HepG2 (cell line): Measurements from ENCODE around the gene CDC42EP5. TPM values are rescaled to one million over a fixed set of nuclear protein-coding genes. Genes with fewer than 3 reads are reported as not detected.

ENCODE experiments used
- ASH2L ChIP-seq: fragments of 300-600, 200-600 bp; sonication (generic); IDR thresholded peaks from 2 replicates; pipeline ENCODE4 v1.7.0; 2017; ENCODE audit warnings: low read depth, mild to moderate bottlenecking, moderate library complexity, mixed read lengths, low read length; ENCODE audit not compliant: insufficient read length
- ELF3 ChIP-seq: IDR thresholded peaks from 2 replicates; pipeline ENCODE4 v1.6.1; 2016; ENCODE audit warnings: missing genetic modification reagents, missing compliant biosample characterization
- FLYWCH1 ChIP-seq: sonication (generic); formaldehyde crosslinking; IDR thresholded peaks from 2 replicates; pipeline ENCODE4 v1.8.1; 2023; ENCODE audit warnings: mild to moderate bottlenecking, missing genetic modification reagents
- FOXA1 ChIP-seq, 2 experiments: fragments of 450-650 bp in 1 of 2; sonication (generic) in 1 of 2; formaldehyde crosslinking in 1 of 2; IDR thresholded peaks; 2 replicates each; pipeline versions ENCODE4 v1.4.0 to v1.6.1; 2016 to 2020; ENCODE audit warnings: missing genetic modification reagents in 1 of 2
- HMGA1 ChIP-seq: sonication (generic); formaldehyde crosslinking; conservative IDR thresholded peaks from 2 replicates; pipeline ENCODE4 v1.4.0; 2020; ENCODE audit warnings: missing genetic modification reagents
- HOXA3 ChIP-seq: sonication (generic); formaldehyde crosslinking; IDR thresholded peaks from 2 replicates; pipeline ENCODE4 v1.5.0; 2020; ENCODE audit warnings: missing genetic modification reagents
- JDP2 ChIP-seq: sonication (generic); formaldehyde crosslinking; IDR thresholded peaks from 2 replicates; pipeline ENCODE4 v1.8.1; 2022; ENCODE audit warnings: missing genetic modification reagents, borderline replicate concordance
- KDM5B ChIP-seq: sonication (generic); formaldehyde crosslinking; IDR thresholded peaks from 2 replicates; pipeline ENCODE4 v1.4.0; 2020; ENCODE audit warnings: missing genetic modification reagents, mild to moderate bottlenecking, borderline replicate concordance
- MAFG ChIP-seq: sonication (generic); formaldehyde crosslinking; IDR thresholded peaks from 2 replicates; pipeline ENCODE4 v1.5.1; 2020; ENCODE audit warnings: mild to moderate bottlenecking, missing genetic modification reagents
- PAX8 ChIP-seq: sonication (generic); formaldehyde crosslinking; IDR thresholded peaks from 2 replicates; pipeline ENCODE4 v1.8.0; 2022; ENCODE audit warnings: mild to moderate bottlenecking, missing genetic modification reagents, borderline replicate concordance
- RAD51 ChIP-seq: fragments of 450-650 bp; IDR thresholded peaks from 2 replicates; pipeline ENCODE4 v1.6.1; 2016; ENCODE audit warnings: borderline replicate concordance
- RXRB ChIP-seq: IDR thresholded peaks from 2 replicates; pipeline ENCODE4 v1.6.1; 2016; ENCODE audit warnings: borderline replicate concordance, missing genetic modification reagents, missing compliant biosample characterization
- SOX13 ChIP-seq, 3 experiments: fragments of 450-650 bp in 1 of 3; sonication (generic) in 1 of 3; formaldehyde crosslinking in 1 of 3; IDR thresholded peaks in 2 of 3; conservative IDR thresholded peaks in 1 of 3; 2 replicates each; pipeline versions ENCODE4 v1.5.0 to v1.6.1; 2016 to 2020; ENCODE audit warnings: antibody characterized with exemption in 1 of 3, mild to moderate bottlenecking in 1 of 3, missing compliant biosample characterization in 1 of 3, missing genetic modification reagents in 1 of 3, moderate library complexity in 1 of 3
- TCF7L2 ChIP-seq: IDR thresholded peaks from 2 replicates; pipeline ENCODE4 v1.6.1; 2011; ENCODE audit warnings: mild to moderate bottlenecking, low read depth, low read length, moderate library complexity
- YEATS4 ChIP-seq: sonication (generic); formaldehyde crosslinking; IDR thresholded peaks from 2 replicates; pipeline ENCODE4 v1.4.0; 2020; ENCODE audit warnings: missing genetic modification reagents, borderline replicate concordance
- ZBTB26 ChIP-seq: IDR thresholded peaks from 2 replicates; pipeline ENCODE4 v1.6.1; 2016; ENCODE audit warnings: missing compliant biosample characterization, missing genetic modification reagents, borderline replicate concordance
- ZBTB7B ChIP-seq: sonication (generic); formaldehyde crosslinking; IDR thresholded peaks from 2 replicates; pipeline ENCODE4 v1.4.0; 2020; ENCODE audit warnings: missing genetic modification reagents
- ZFP90 ChIP-seq: sonication (generic); formaldehyde crosslinking; IDR thresholded peaks from 2 replicates; pipeline ENCODE4 v1.8.0; 2022; ENCODE audit warnings: missing genetic modification reagents, mild to moderate bottlenecking, inconsistent platforms, borderline replicate concordance
- ZKSCAN1 ChIP-seq: fragments of 150-350 bp; IDR thresholded peaks from 2 replicates; pipeline ENCODE4 v1.6.1; 2014; ENCODE audit warnings: low read length
- ZNF224 ChIP-seq: sonication (generic); formaldehyde crosslinking; IDR thresholded peaks from 2 replicates; pipeline ENCODE4 v1.5.0; 2020; ENCODE audit warnings: mild to moderate bottlenecking, missing genetic modification reagents
- ZNF24 ChIP-seq: fragments of 450-650 bp; IDR thresholded peaks from 2 replicates; pipeline ENCODE4 v1.6.1; 2017; ENCODE audit warnings: antibody characterized with exemption, mild to moderate bottlenecking
- ZNF367 ChIP-seq: sonication (generic); formaldehyde crosslinking; IDR thresholded peaks from 2 replicates; pipeline ENCODE4 v1.4.0; 2020; ENCODE audit warnings: missing genetic modification reagents, borderline replicate concordance
- ZNF431 ChIP-seq: sonication (generic); formaldehyde crosslinking; IDR thresholded peaks from 2 replicates; pipeline ENCODE4 v1.9.0; 2022; ENCODE audit warnings: missing genetic modification reagents, low read depth, mild to moderate bottlenecking, borderline replicate concordance
- ZNF451 ChIP-seq: sonication (generic); formaldehyde crosslinking; IDR thresholded peaks from 2 replicates; pipeline ENCODE4 v1.5.0; 2020; ENCODE audit warnings: mild to moderate bottlenecking, missing genetic modification reagents
- ZNF510 ChIP-seq: sonication (generic); formaldehyde crosslinking; IDR thresholded peaks from 2 replicates; pipeline ENCODE4 v1.4.0; 2020; ENCODE audit warnings: low read depth, mild to moderate bottlenecking, missing genetic modification reagents
- ZNF607 ChIP-seq: sonication (generic); formaldehyde crosslinking; IDR thresholded peaks from 2 replicates; pipeline ENCODE4 v1.5.1; 2020; ENCODE audit warnings: missing genetic modification reagents, mild to moderate bottlenecking, borderline replicate concordance
- ZNF839 ChIP-seq: sonication (generic); formaldehyde crosslinking; IDR thresholded peaks from 2 replicates; pipeline ENCODE4 v1.4.0; 2020; ENCODE audit warnings: missing genetic modification reagents, mild to moderate bottlenecking, borderline replicate concordance
- polyA plus RNA-seq, 8 experiments: library from polyadenylated mRNA; depleted of rRNA in 3 of 8; stranded (reverse) in 7 of 8; unstranded in 1 of 8; fragments of >200 nt; fragmentation: Illumina TruSeq in 4 of 8; extraction: Trizol in 4 of 8; gene quantifications; 2 replicates each; pipeline versions ENCODE4 v1.2.1 to v1.2.3, GENCODE V29; 2011 to 2016; ENCODE audit warnings: low read depth in 4 of 8, missing spikeins in 1 of 8, mixed read lengths in 1 of 8; ENCODE audit not compliant: insufficient read depth in 1 of 8
- total RNA-seq, 5 experiments: library from RNA; depleted of rRNA; stranded (reverse); fragments of >200 nt; fragmentation: Illumina TruSeq; extraction: Trizol; gene quantifications; 2 replicates each; pipeline ENCODE4 v1.2.3, GENCODE V29; 2016; ENCODE audit warnings: low read depth in 1 of 5
- TF ChIP-seq, protein P1 (sequence below): fragments of 450-650 bp; IDR thresholded peaks from 2 replicates; pipeline ENCODE4 v1.6.1; 2016
- TF ChIP-seq, protein P2 (sequence below): sonication (generic); formaldehyde crosslinking; IDR thresholded peaks from 2 replicates; pipeline ENCODE4 v1.5.0; 2020; ENCODE audit warnings: missing genetic modification reagents, mild to moderate bottlenecking, borderline replicate concordance

Gene CDC42EP5
- total and polyA plus RNA-seq, 2 of the 13 experiments (the other 11 are each of a cell fraction or from before 2014, with no cell fraction given): 0.41 to 1.6 TPM

DNA sequence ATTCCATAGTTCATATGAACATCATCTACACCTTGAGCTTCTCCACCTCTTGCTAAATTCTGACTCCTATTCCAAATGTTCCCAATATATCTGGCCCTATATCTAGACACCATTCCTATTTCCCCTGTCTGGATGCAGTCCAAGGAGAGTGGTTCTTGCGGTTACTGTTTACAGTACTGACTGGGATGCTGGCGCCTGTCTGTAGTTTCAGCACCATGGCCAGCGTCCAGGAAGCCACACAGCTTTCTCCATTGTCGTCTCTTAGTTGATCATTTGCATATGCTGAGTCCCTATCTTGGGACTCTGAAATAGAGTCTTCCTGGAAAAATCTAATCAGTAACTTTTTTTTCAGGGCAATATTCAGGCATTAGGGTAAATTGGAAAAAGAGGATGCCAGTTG lies 44.4 kb upstream of the CDC42EP5 start (continued):
- no peak for TF ChIP-seq KDM5B (CRISPR knock-in tag)
- no peak for TF ChIP-seq FOXA1 (IDR thresholded peaks at IDR 0.05)
- peak; percentile 22; the same call in 1 of the 2 replicates for TF ChIP-seq FOXA1 (CRISPR knock-in tag; IDR thresholded peaks at IDR 0.05)
- no peak for TF ChIP-seq YEATS4 (CRISPR knock-in tag)
- no peak for TF ChIP-seq ZNF839
- no peak for TF ChIP-seq JDP2 (CRISPR knock-in tag)
- no peak for TF ChIP-seq TCF7L2
- TF ChIP-seq ZNF431: no peak
- no peak for TF ChIP-seq ZNF367 (CRISPR knock-in tag)
- no peak for TF ChIP-seq ZNF24
- TF ChIP-seq ZNF224 (CRISPR knock-in tag): no peak
- peak; percentile 75 for TF ChIP-seq ELF3 (CRISPR knock-in tag)
- TF ChIP-seq PAX8 (CRISPR knock-in tag): no peak
- TF ChIP-seq RXRB (CRISPR knock-in tag): peak; percentile 59; the same call in 1 of the 2 replicates
- no peak for TF ChIP-seq FLYWCH1 (CRISPR knock-in tag)
- 0 out of 2 replicates have a peak, but pooled peaks have one; percentile 28 for TF ChIP-seq HOXA3 (CRISPR knock-in tag)
- TF ChIP-seq ZKSCAN1: no peak
- no peak for TF ChIP-seq ASH2L
- TF ChIP-seq SOX13 (IDR thresholded peaks at IDR 0.05): no peak
- TF ChIP-seq SOX13 (CRISPR knock-in tag; conservative IDR thresholded peaks at IDR 0.05 in 1 of 2, IDR thresholded peaks at IDR 0.05 in 1 of 2): 0 out of 4 replicates have a peak, but pooled peaks of 1 of the 2 experiments have one; percentile 32
- TF ChIP-seq, protein P1, sequence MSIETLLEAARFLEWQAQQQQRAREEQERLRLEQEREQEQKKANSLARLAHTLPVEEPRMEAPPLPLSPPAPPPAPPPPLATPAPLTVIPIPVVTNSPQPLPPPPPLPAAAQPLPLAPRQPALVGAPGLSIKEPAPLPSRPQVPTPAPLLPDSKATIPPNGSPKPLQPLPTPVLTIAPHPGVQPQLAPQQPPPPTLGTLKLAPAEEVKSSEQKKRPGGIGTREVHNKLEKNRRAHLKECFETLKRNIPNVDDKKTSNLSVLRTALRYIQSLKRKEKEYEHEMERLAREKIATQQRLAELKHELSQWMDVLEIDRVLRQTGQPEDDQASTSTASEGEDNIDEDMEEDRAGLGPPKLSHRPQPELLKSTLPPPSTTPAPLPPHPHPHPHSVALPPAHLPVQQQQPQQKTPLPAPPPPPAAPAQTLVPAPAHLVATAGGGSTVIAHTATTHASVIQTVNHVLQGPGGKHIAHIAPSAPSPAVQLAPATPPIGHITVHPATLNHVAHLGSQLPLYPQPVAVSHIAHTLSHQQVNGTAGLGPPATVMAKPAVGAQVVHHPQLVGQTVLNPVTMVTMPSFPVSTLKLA: no peak
- TF ChIP-seq ZNF451 (CRISPR knock-in tag): no peak
- TF ChIP-seq, protein P2, sequence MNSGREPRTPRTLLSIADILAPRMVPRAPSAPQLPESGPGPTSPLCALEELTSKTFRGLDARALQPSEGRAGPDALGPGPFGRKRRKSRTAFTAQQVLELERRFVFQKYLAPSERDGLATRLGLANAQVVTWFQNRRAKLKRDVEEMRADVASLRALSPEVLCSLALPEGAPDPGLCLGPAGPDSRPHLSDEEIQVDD (CRISPR knock-in tag): no peak
- TF ChIP-seq ZFP90: no peak
- TF ChIP-seq ZBTB7B (CRISPR knock-in tag): no peak
- TF ChIP-seq ZNF607 (CRISPR knock-in tag): no peak
- no peak for TF ChIP-seq HMGA1 (CRISPR knock-in tag)
- no peak for TF ChIP-seq RAD51
- no peak for TF ChIP-seq ZNF510 (CRISPR knock-in tag)
- peak; percentile 55; the same call in 1 of the 2 replicates for TF ChIP-seq ZBTB26 (CRISPR knock-in tag)
- TF ChIP-seq MAFG (CRISPR knock-in tag): no peak
